A172 (cell line): Measurements from ENCODE around the gene PREX1. TPM values are rescaled to one million over a fixed set of nuclear protein-coding genes. Genes with fewer than 3 reads are reported as not detected.

Experiments used
- DNase-seq: peaks from one replicate; pipeline ENCODE4 v3.0.0-alpha.2; 2015; ENCODE audit warnings: low spot score
- total RNA-seq: library from RNA; depleted of rRNA; stranded (reverse); fragments of >200 nt; shearing (Covaris generic); gene quantifications from 2 replicates; pipeline ENCODE4 v1.2.3, GENCODE V29; 2014

PREX1 gene
- total RNA-seq, 1 experiment from 2014 or later, result 12.2 TPM

- no peak for DNase-seq
These were observed 203.3 kb downstream of the PREX1 start for GRCh38 chr20:48624315-48625020.

GRCh38 chr20:48623906-48624265 lies 203.9 kb downstream of the PREX1 start:
- no peak for DNase-seq

GRCh38 chr20:48623176-48623905 lies 204.5 kb downstream of the PREX1 start:
- no peak for DNase-seq

- no peak for DNase-seq
These were observed 205.4 kb downstream of the PREX1 start for GRCh38 chr20:48622421-48622820.

- peak; percentile 83 for DNase-seq
These were observed 206.3 kb downstream of the PREX1 start for GRCh38 chr20:48621376-48622078.

- DNase-seq, result peak; percentile 90
These were observed 207.1 kb downstream of the PREX1 start for GRCh38 chr20:48620507-48621375.

GRCh38 chr20:48620154-48620506 lies 207.7 kb downstream of the PREX1 start:
- no peak for DNase-seq

- no peak for DNase-seq
These were observed 208.4 kb downstream of the PREX1 start for GRCh38 chr20:48619126-48620101.

GRCh38 chr20:48618631-48619030 lies 209.2 kb downstream of the PREX1 start:
- no peak for DNase-seq

GRCh38 chr20:48618052-48618451 lies 209.7 kb downstream of the PREX1 start:
- DNase-seq, result no peak

GRCh38 chr20:48617481-48617880 lies 210.3 kb downstream of the PREX1 start:
- no peak for DNase-seq

GRCh38 chr20:48616481-48616880 lies 211.3 kb downstream of the PREX1 start:
- no peak for DNase-seq

GRCh38 chr20:48615871-48616270 lies 211.9 kb downstream of the PREX1 start:
- DNase-seq, result no peak

GRCh38 chr20:48614593-48615274 lies 213.1 kb downstream of the PREX1 start:
- no peak for DNase-seq

- DNase-seq, result no peak
These were observed 213.9 kb downstream of the PREX1 start for GRCh38 chr20:48613926-48614325.

- no peak for DNase-seq
These were observed 215.5 kb downstream of the PREX1 start for GRCh38 chr20:48612335-48612734.

- DNase-seq, result no peak
These were observed 216.8 kb downstream of the PREX1 start for GRCh38 chr20:48610996-48611395.

GRCh38 chr20:48609491-48609978 lies 218.3 kb downstream of the PREX1 start:
- no peak for DNase-seq

GRCh38 chr20:48608756-48609155 lies 219.0 kb downstream of the PREX1 start:
- DNase-seq, result no peak

GRCh38 chr20:48607544-48607865 lies 220.3 kb downstream of the PREX1 start:
- no peak for DNase-seq
